ENCODE measurements around the gene PANK4. TPM values are rescaled to one million over a fixed set of nuclear protein-coding genes. Genes with fewer than 3 reads are reported as not detected.

The PANK4 gene
- total RNA-seq, 6 donors from 2014 or later: 20.7 to 123 (median 36.9) TPM

- DNase-seq: peak; percentile 95 to 96
- Histone ChIP-seq H3K4me3 (peak overlapping the region; percentile 67 to 90 (median 75)), H3K36me3 (no peaks in the 10 kb centered on the region), H3K27ac (peak overlapping the region; percentile 96 to 99 (median 98)), H3K27me3 (no peaks in the 10 kb centered on the region), H3K9me3 (no peaks in the 10 kb centered on the region), H3K4me1 (peaks cover 51 to 70% (median 68%) of the 10 kb centered on the region in 4 donors)
- TF ChIP-seq POLR2A (IDR thresholded peaks at IDR 0.05): peak in 3 of 4 donors; percentile 21 to 55 (median 53)
- TF ChIP-seq CTCF (IDR thresholded peaks at IDR 0.05): peak; percentile 15 to 70 (median 45)
- TF ChIP-seq POLR2AphosphoS5 (IDR thresholded peaks at IDR 0.05): peak; percentile 45 to 91
- peak in 1 of 4 donors; percentile 17 for TF ChIP-seq EP300 (IDR thresholded peaks at IDR 0.05)
- 0% methylated on average over 22 of the region's 52 CpGs; no CpG with 5 or more reads in 1 of the 2 donors for WGBS, 2 donors
- peak; percentile 76 to 86 for ATAC-seq (ENCODE audit: low FRiP score in 2 of 2)
Observed at GRCh38 chr1:2546515-2547209, 20.3 kb upstream of the PANK4 start.

DNA sequence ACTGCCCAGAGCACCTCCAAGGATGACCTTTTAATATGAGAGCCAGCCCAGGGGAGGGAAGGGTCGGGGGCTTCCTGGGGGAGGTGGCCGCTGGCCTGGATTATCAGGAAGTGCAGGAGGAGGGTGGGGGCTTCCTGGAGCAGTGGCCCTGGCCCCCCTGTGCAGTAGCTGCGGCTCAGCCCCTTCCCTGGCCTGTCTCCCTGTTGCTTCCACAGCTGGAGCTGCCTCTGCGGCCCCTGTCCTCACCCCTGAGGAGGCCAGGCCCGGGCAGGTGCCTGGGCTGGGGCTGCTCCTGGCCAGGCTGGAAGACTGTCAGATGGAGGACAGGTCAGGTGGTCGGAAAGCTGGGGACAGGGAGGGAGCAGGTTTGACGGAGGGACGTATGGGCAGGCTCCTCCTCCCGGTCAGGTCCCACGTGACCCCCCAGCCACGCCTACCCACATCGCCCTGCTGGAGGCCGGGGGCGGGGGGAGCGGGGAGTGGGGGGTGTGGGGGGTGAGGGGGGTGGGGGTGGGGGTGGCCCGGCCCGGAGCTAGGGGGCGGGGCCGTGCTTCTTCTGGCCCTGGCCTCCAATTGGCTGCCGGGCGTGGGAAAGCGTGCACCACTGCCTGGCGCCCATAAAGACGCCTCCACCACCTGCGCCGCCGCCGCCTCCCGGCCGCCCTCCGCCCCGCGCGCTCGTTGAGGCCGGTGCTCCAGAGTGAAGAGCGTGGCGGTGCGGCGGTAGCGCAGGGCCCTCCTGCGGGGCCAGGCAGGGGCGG lies 19.5 kb upstream of the PANK4 start:
- Histone ChIP-seq H3K4me3 (peak overlapping the region; percentile 67 to 90 (median 75)), H3K27ac (peak overlapping the region; percentile 96 to 99 (median 98)), H3K4me1 (peaks cover 56 to 78% (median 73%) of the 10 kb centered on the region in 4 donors), H3K27me3 (peaks cover 0 to 2% (median under 1%) of the 10 kb centered on the region in 4 donors), H3K36me3 (no peaks in the 10 kb centered on the region), H3K9me3 (no peaks in the 10 kb centered on the region)
- peak; percentile 96 to 97 for DNase-seq
- 0 to 4% methylated on average over 1 to 20 of the region's 43 CpGs for WGBS, 2 donors
- ATAC-seq (ENCODE audit: low FRiP score in 2 of 2): peak; percentile 59 to 81
- TF ChIP-seq CTCF (IDR thresholded peaks at IDR 0.05) (no peak), POLR2A (IDR thresholded peaks at IDR 0.05) (peak in 2 of 4 donors; percentile 39 to 79), EP300 (IDR thresholded peaks at IDR 0.05) (no peak), POLR2AphosphoS5 (IDR thresholded peaks at IDR 0.05) (peak in 1 of 2 donors; percentile 84)

DNA sequence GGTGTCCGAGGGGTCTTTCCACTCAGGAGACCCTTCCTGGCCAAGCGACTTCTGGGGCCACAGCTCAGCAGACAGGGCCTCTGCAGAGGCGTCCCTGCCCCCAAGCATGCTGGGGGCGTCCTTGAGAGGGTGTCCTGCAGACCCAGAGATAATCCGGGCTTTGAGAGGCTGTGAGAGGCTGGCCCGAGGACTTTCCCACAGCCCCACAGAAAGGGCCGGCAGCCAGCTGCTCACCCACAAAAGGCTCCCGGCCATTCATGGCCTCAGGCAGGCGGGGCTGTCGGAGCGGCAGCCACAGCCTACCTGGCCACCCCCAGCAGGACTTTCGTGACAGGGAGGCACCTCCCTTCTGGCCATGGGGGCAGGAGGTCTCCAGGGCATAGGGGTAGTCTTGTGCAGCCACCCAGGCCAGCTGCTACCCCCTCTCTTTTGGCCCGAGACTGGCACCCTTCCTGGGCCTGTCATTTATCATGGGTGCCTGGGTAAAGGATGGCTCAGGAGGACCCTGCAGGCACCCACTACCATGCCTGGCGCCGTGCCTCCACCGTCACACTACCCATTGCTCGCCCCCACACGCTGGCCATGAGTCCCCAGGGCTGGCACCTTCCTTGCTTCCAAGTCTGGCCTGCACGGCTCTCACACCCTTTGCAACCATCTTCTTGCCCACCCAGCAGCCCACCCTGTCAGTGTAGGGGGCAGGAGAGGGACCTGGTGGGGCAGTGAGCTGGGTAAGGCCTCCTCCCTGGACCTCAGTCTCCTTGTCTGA lies 18.7 kb upstream of the PANK4 start:
- WGBS, 2 donors: 65 to 66% methylated on average over 13 to 19 of the region's 19 CpGs
- no peaks in the 10 kb centered on the region for H3K36me3 ChIP-seq
- no peak overlapping the region for H3K4me3 ChIP-seq
- H3K27me3 ChIP-seq: peaks cover 0 to 8% (median 4%) of the 10 kb centered on the region in 4 donors
- DNase-seq: peak in 1 of 2 donors; percentile 78
- TF ChIP-seq POLR2AphosphoS5 (IDR thresholded peaks at IDR 0.05): no peak
- TF ChIP-seq CTCF (IDR thresholded peaks at IDR 0.05): no peak
- TF ChIP-seq POLR2A (IDR thresholded peaks at IDR 0.05): no peak
- no peak for TF ChIP-seq EP300 (IDR thresholded peaks at IDR 0.05)
- H3K4me1 ChIP-seq: peaks cover 59 to 84% (median 77%) of the 10 kb centered on the region in 4 donors
- H3K27ac ChIP-seq: peak overlapping the region in 3 of 4 donors; percentile 97 to 99 (median 98)
- H3K9me3 ChIP-seq: no peaks in the 10 kb centered on the region
- no peak for ATAC-seq (ENCODE audit: low FRiP score in 2 of 2)

DNA sequence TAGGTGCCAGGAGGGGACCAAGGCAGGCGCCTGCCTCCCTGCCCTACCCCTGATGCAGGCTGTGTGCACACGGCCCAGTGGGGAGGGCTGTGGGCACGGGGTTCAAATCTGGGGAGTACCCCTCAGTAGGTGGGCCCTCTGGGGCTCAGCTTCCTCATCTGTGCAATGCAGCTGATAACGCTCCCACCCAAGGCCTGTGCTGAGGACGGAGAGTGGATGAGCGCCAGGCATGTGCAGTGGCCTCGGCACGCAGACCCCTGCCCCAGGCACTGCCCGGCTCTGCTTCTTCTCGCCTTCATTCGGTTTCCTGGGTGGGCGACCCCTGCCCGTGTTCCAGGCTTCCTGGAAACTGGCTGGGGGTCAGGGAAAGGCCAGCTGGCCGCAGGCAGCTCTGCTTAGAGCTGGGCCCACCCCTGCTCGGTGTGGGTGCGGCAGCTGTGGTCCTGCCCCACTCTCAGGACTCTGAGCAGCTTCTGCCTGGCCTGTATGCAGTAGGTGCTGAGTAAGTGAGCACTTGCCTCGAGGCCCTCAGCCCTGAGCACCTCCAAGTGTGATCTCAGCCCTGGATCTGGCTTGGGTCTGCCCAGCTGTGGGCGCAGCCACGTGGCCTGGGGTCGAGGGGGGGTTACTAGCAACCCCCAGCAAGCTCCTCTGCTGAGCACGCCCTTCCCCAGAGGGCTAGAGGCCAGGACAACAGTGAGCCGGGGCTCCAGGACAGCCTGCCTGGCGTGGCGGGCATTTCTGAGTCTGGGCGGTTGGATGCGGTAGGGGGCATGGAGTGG lies 17.9 kb upstream of the PANK4 start:
- DNase-seq (peak in 1 of 2 donors; percentile 81), ATAC-seq (ENCODE audit: low FRiP score in 2 of 2) (no peak)
- Histone ChIP-seq H3K36me3 (no peaks in the 10 kb centered on the region), H3K27me3 (peaks cover 0 to 8% (median 4%) of the 10 kb centered on the region in 4 donors), H3K9me3 (no peaks in the 10 kb centered on the region), H3K4me1 (peaks cover 53 to 77% (median 71%) of the 10 kb centered on the region in 4 donors), H3K4me3 (no peak overlapping the region), H3K27ac (peak overlapping the region in 2 of 4 donors; percentile 48 to 97)
- WGBS, 2 donors: 56 to 58% methylated on average over 13 to 26 of the region's 26 CpGs
- TF ChIP-seq POLR2A (IDR thresholded peaks at IDR 0.05) (no peak), POLR2AphosphoS5 (IDR thresholded peaks at IDR 0.05) (no peak), EP300 (IDR thresholded peaks at IDR 0.05) (no peak), CTCF (IDR thresholded peaks at IDR 0.05) (no peak)
